Activated CD8-positive, alpha-beta T cell treated with anti-CD3 and anti-CD28 coated beads for 36 hours (primary cell): Measurements from ENCODE around the gene KLHL29. TPM values are rescaled to one million over a fixed set of nuclear protein-coding genes. Genes with fewer than 3 reads are reported as not detected.

Source experiments
- ATAC-seq: fragments of 200-7000 bp; cut with Tn5 transposase; one replicate; pipeline ENCODE4 v1.10.0; 2021; ENCODE audit warnings: mild to moderate bottlenecking, moderate library complexity
- CTCF ChIA-PET: fragments of 350-600 bp; sonication (Branson Sonifier 250); formaldehyde crosslinking; loops from one replicate; lab custom pipeline; 2021; ENCODE audit warnings: antibody characterized with exemption; lab: Charles Lee
- POLR2A ChIA-PET: fragments of 350-600 bp; sonication (Branson Sonifier 250); formaldehyde crosslinking; loops from one replicate; lab custom pipeline; 2021; ENCODE audit warnings: antibody characterized with exemption; lab: Charles Lee
- DNase-seq: peaks from one replicate; pipeline ENCODE4 v3.0.0-alpha.2; 2020
- H3K27ac Mint-ChIP-seq: one replicate; pipeline ENCODE4 v1.8.0; 2021; ENCODE audit warnings: mild to moderate bottlenecking, mixed read lengths
- H3K27me3 Mint-ChIP-seq: one replicate; pipeline ENCODE4 v1.8.0; 2021; ENCODE audit warnings: mixed read lengths
- H3K36me3 Mint-ChIP-seq: one replicate; pipeline ENCODE4 v1.8.0; 2021; ENCODE audit warnings: low read depth, mixed read lengths
- H3K4me1 Mint-ChIP-seq: one replicate; pipeline ENCODE4 v1.8.0; 2021; ENCODE audit warnings: low read depth, mixed read lengths
- H3K4me3 Mint-ChIP-seq: one replicate; pipeline ENCODE4 v1.8.0; 2021; ENCODE audit warnings: mild to moderate bottlenecking, moderate library complexity, mixed read lengths
- H3K9me3 Mint-ChIP-seq: one replicate; pipeline ENCODE4 v1.8.0; 2021; ENCODE audit warnings: mixed read lengths
- CTCF ChIP-seq: fragments of 200-600 bp; IDR thresholded peaks from one replicate; pipeline ENCODE4 v1.8.0; 2022; ENCODE audit warnings: antibody characterized with exemption, mild to moderate bottlenecking
- intact Hi-C: fragments of 100-400 bp; cut with micrococcal nuclease; formaldehyde crosslinking; loops from one replicate; pipeline ENCODE4 v1.10.0; 2022
- total RNA-seq, 2 experiments: library from RNA; stranded (reverse); gene quantifications; one replicate each; pipeline ENCODE4 v1.2.3, GENCODE V29; 2021

The KLHL29 gene
- total RNA-seq, 2 experiments from 2014 or later: 1.0 to 1.2 TPM

- no peak for TF ChIP-seq CTCF
- Mint-ChIP-seq H3K36me3 (no peaks in the 10 kb centered on the region), H3K9me3 (no peaks in the 10 kb centered on the region), H3K4me3 (no peak overlapping the region), H3K27me3 (peaks cover 25% of the 10 kb centered on the region), H3K27ac (no peak overlapping the region), H3K4me1 (peaks cover 34% of the 10 kb centered on the region)
- intact Hi-C loops: no loop called here
- CTCF ChIA-PET: no interaction called here
- DNase-seq: no peak
- no peak for ATAC-seq
- POLR2A ChIA-PET: no interaction called here
These were observed 68.5 kb downstream of the KLHL29 start for GRCh38 chr2:23453432-23453831.

GRCh38 chr2:23453836-23454460, 69.0 kb downstream of the KLHL29 start:
- DNase-seq (no peak), ATAC-seq (no peak)
- no peaks in the 10 kb centered on the region for H3K9me3 Mint-ChIP-seq
- peaks cover 25% of the 10 kb centered on the region for H3K27me3 Mint-ChIP-seq
- intact Hi-C loops: no loop called here
- no peak overlapping the region for H3K27ac Mint-ChIP-seq
- no peaks in the 10 kb centered on the region for H3K36me3 Mint-ChIP-seq
- ChIA-PET CTCF (no interaction called here), POLR2A (no interaction called here)
- peaks cover 34% of the 10 kb centered on the region for H3K4me1 Mint-ChIP-seq
- no peak overlapping the region for H3K4me3 Mint-ChIP-seq
- no peak for TF ChIP-seq CTCF

- CTCF ChIA-PET: no interaction called here
- ATAC-seq (no peak), DNase-seq (no peak)
- intact Hi-C loops: no loop called here
- Mint-ChIP-seq H3K36me3 (no peaks in the 10 kb centered on the region), H3K27me3 (peaks cover 25% of the 10 kb centered on the region), H3K4me1 (peaks cover 30% of the 10 kb centered on the region), H3K9me3 (no peaks in the 10 kb centered on the region), H3K4me3 (no peak overlapping the region), H3K27ac (no peak overlapping the region)
- POLR2A ChIA-PET: no interaction called here
- no peak for TF ChIP-seq CTCF
These were observed 69.6 kb downstream of the KLHL29 start for GRCh38 chr2:23454501-23455120.

GRCh38 chr2:23456396-23456795, 71.4 kb downstream of the KLHL29 start:
- peaks cover 30% of the 10 kb centered on the region for H3K4me1 Mint-ChIP-seq
- H3K4me3 Mint-ChIP-seq: no peak overlapping the region
- no peak overlapping the region for H3K27ac Mint-ChIP-seq
- H3K9me3 Mint-ChIP-seq: no peaks in the 10 kb centered on the region
- intact Hi-C loops: no loop called here
- DNase-seq: no peak
- no peak for TF ChIP-seq CTCF
- H3K36me3 Mint-ChIP-seq: no peaks in the 10 kb centered on the region
- no peak for ATAC-seq
- ChIA-PET CTCF (no interaction called here), POLR2A (no interaction called here)
- H3K27me3 Mint-ChIP-seq: peaks cover 28% of the 10 kb centered on the region

- ChIA-PET CTCF (no interaction called here), POLR2A (no interaction called here)
- H3K27me3 Mint-ChIP-seq: peaks cover 29% of the 10 kb centered on the region
- TF ChIP-seq CTCF: no peak
- H3K4me3 Mint-ChIP-seq: no peak overlapping the region
- H3K36me3 Mint-ChIP-seq: no peaks in the 10 kb centered on the region
- DNase-seq (no peak), ATAC-seq (no peak)
- intact Hi-C loops: no loop called here
- no peaks in the 10 kb centered on the region for H3K9me3 Mint-ChIP-seq
- H3K27ac Mint-ChIP-seq: no peak overlapping the region
- peaks cover 30% of the 10 kb centered on the region for H3K4me1 Mint-ChIP-seq
These were observed 72.1 kb downstream of the KLHL29 start for GRCh38 chr2:23456881-23457760.
